G401.6 (cell line): ENCODE results near the gene NACC1.

Experiments
- FAIRE-seq: peaks from 2 replicates; lab custom pipeline; 2012; peaks lifted over from hg19 to GRCh38; lab: Jason Lieb, UNC

Gene NACC1

GRCh38 chr19:13087795-13088537 lies 30.1 kb upstream of the NACC1 start:
- no peak for FAIRE-seq

- no peak for FAIRE-seq
These were observed 28.8 kb upstream of the NACC1 start for GRCh38 chr19:13089139-13089856.

GRCh38 chr19:13089857-13090507 lies 28.1 kb upstream of the NACC1 start:
- no peak for FAIRE-seq

GRCh38 chr19:13090511-13091231 lies 27.4 kb upstream of the NACC1 start:
- FAIRE-seq: no peak

GRCh38 chr19:13091400-13092157 lies 26.5 kb upstream of the NACC1 start:
- FAIRE-seq: no peak

GRCh38 chr19:13092158-13092543 lies 25.9 kb upstream of the NACC1 start:
- FAIRE-seq: no peak

GRCh38 chr19:13092606-13093235 lies 25.3 kb upstream of the NACC1 start:
- no peak for FAIRE-seq

- FAIRE-seq: peak; percentile 67
These were observed 24.5 kb upstream of the NACC1 start for GRCh38 chr19:13093407-13094105.

GRCh38 chr19:13094106-13094504 lies 24.0 kb upstream of the NACC1 start:
- FAIRE-seq: no peak

- no peak for FAIRE-seq
These were observed 23.2 kb upstream of the NACC1 start for GRCh38 chr19:13094771-13095392.

- FAIRE-seq: no peak
These were observed 22.7 kb upstream of the NACC1 start for GRCh38 chr19:13095393-13095784.

- no peak for FAIRE-seq
These were observed 21.8 kb upstream of the NACC1 start for GRCh38 chr19:13095934-13096927.

GRCh38 chr19:13097033-13097462 lies 21.0 kb upstream of the NACC1 start:
- no peak for FAIRE-seq

GRCh38 chr19:13097463-13098258 lies 20.4 kb upstream of the NACC1 start:
- FAIRE-seq: no peak

- no peak for FAIRE-seq
These were observed 19.6 kb upstream of the NACC1 start for GRCh38 chr19:13098277-13099072.

- no peak for FAIRE-seq
These were observed 18.7 kb upstream of the NACC1 start for GRCh38 chr19:13099073-13099999.
